Measurements from ENCODE around the gene SSBP2.

GRCh38 chr5:81572201-81572600 is 178.7 kb downstream of the SSBP2 start:
- TF ChIP-seq CTCF (IDR thresholded peaks at IDR 0.05) (no peak), POLR2A (IDR thresholded peaks at IDR 0.05) (no peak), POLR2AphosphoS5 (IDR thresholded peaks at IDR 0.05) (no peak), EP300 (IDR thresholded peaks at IDR 0.05) (no peak)

All from suprapubic skin (tissue), 4 donors.